Measurements from ENCODE around the gene MEIOC. TPM values are rescaled to one million over a fixed set of nuclear protein-coding genes. Genes with fewer than 3 reads are reported as not detected.

Gene MEIOC
- total and polyA plus RNA-seq, 2 of the 8 experiments (the other 6 are each of a cell fraction or from before 2014, with no cell fraction given) = 4.2 to 4.8 TPM

DNA sequence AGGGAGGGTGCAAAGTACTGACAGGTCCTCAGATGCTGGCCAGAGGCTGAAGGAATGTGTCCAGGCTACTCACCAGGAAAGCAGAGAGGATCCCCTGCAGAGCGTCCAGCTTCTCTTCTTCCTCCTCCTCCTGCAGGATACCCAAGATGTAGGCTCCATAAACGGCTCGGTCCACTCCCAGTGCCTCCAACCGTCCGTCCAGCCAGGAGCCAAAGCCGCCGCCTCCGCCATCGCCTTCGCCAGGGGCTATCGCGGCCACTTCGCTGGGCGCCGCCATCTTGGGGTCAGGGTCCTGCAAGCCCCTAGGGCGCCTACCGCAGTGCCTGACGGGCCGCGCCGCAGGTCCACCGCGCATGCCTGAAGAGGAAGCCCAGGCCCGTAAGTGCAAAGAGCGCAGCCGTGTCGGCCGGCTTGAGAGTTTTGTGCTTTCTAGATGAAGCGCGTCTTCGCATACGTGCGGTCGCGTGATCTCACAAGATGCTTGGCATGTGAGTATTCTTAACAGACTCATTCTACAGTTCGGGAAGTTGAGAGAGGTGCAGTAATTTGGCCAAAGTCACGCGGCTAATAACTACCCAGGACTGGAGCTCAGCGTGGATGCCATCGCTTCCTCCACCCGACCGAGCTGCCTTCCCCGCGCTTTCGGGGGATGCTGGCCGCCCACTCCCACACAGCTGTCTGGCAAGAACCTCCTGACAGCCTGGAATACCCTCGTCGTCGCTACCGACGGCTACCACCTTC lies 33.4 kb downstream of the MEIOC start, which contains the start of gene CCDC43 (continued):
- TF ChIP-seq, protein P1, sequence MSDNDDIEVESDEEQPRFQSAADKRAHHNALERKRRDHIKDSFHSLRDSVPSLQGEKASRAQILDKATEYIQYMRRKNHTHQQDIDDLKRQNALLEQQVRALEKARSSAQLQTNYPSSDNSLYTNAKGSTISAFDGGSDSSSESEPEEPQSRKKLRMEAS (IDR thresholded peaks at IDR 0.05) = peak; percentile 76

All from H1 (cell line).